ENCODE measurements around the gene NDUFA11.
A peak's percentile ranks its signal among the peaks of the same experiment; 100 is the strongest.

The NDUFA11 gene

DNA sequence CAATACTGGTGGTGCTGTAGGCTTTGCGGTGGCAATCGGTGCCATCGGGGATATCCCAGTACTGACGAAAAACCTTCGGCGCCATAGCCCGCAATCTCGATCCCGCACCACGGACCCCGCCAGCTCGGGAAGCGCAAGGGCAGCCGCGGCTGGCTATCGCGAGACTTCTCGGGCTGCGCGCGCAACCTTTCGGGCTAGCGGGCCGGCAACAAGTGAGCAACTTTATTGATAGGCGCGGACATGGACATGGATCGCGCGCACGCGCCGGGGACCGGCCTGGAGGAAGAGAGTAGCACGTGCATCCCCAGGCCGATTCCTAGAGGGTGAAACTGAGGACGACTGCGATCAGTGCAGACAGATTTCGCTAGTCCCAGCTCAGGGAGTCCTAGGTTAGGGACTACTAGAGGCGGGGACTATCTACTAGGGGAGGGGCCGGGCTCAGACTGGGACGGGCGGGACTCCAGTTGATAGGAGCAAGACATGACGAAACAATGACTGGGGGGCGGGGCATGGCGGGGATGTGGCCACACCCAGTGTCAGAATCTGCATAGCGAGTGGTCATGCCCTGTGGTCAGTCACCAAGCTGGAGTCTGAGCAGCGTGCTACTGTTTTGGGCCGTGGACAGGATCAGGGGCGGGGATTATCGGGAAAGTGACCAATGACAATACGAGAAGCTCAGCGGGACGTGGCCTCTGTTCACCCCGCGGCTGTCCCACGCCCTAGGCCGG is at the start of gene NDUFA11:
NDUFA11 (minus strand) TSS at position 167 of the 728 bp plus-strand sequence; CDS start at position 85, 82 bp downstream.
- DNase-seq = peak; percentile 95

DNA sequence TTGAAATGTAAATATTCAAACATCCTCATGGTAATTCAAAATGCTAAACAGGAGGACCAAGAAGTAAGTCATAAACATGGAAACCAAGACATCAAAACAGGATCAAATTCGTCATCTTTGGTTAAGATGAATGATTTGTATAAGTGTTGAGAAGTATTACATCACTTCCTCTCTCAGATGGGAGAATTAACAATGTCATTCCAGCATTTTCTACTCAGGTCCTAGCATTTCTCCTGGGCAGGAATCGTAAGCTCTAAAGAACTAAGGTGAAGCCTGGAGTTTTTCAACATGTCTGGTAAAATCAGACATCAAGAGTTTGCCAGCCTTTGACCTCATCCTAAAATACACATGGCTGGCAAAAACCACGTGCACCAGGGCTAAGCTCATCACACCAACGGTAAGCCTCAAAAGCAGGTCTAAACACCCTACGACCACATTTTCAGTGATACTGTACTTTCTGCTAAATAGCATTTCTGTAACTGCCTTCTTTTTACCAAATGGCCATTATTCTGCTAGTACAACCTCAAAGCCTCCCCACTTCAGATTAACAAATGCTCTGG is 49.5 kb upstream of the NDUFA11 start:
- DNase-seq = no peak

DNA sequence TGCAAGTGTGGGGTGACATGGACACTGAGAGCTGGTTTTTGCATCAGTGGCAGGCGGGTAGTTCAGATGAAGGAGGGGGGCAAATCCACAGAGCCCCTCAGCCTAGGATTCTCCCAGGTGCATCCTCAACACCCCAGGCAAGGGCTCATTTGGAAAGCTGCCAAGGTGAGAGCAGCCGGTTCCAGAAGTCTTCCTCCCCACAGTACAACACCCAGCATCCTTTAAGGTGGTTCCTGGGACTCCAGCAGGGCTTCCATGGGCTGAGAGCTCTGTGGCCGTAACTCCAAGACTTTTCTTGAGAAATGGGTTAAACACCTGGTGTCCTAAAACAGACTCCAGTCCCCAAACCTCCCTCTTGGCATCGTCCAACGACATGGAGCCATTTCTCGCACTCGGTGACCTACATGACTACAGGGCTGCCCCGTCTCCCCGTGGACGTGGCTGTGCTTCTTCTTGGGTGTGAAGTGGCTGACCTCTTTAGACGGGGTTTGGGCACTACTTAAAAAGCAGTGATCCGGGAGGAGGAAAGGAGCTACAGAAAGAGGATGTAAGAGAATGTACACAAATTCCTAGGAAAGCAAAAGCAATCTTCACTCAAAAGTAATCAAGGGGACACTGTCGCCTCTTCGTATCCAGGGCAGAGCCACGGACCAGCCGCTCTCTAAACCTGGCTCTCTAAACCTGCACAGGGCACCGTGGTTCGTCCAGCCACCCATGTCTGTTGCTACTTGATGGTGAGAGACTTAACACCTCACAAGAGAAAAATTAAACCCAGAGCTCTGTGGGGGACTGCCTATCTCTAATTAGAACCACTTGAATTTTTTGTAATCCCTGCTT is 48.8 kb upstream of the NDUFA11 start:
- DNase-seq = no peak

DNA sequence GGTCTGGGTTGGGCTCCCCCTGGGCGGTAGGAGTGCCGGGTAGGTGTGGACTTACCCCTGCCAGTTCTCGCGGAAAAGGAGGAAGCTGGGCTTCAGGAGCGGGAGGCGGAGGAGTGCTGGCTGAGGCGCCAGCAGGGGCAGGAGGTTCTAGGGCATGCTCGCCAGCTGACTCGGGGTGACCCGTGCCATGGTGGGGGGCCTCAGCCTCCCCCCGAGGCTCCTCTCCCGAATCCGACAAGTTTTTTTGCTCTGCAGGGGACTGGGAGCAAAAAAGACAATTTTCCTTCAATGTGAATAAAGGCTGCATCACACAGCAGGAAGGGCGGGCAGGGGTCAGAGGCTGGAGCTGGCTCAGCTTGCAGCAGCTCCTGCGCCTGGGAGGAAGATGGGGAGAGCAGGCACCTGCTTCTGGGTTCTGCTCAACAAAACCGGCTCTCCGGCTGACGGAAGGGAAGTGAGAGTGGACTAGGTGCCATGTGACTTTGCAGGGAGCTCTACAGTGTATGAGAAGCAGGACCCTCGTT is 47.8 kb upstream of the NDUFA11 start:
- DNase-seq = no peak

DNA sequence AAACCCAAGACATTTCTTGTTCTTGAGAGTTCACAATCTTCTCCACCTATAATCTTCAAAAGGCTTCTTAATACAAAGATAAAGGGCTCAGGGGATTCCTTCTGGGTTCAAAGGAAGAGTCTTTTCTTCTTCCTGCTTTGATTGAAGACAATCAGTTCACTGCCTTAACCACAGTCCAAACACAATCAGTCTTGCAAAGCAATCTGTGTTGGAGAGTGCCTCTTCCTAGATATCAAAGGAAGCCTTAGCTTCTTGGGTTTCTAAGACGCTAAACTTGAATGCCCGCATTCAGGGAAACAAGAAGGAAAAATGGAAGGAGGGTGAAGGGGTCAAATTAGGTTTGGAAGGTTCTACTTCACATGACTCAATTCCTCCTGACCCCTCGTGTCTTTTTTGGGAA is 47.2 kb upstream of the NDUFA11 start:
- no peak for DNase-seq

DNA sequence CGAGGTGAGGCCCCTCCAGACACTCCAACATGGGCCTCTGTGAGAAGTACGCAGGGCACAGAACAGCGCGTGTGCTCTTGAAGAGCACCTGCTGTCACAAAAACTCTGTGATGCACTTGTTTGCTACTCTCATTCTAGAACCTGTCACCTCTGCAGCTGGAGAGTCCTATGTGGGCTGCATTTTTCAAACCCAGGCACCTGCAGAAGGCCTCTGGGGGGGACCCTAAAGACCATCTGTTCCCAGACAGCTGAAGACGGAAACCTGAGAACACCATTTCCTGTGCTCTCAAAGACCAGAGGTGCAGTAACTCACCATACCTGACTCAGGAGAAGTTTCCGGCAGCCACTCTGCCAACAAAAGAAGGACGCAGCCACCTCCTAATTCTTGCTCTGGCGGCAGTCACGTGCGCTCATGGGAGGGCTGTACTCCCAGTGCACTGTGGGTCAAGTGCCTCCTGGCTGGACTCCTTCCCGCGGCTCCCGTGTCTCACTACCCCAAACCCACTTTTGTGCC is 46.3 kb upstream of the NDUFA11 start:
- peak; percentile 41 for DNase-seq

DNA sequence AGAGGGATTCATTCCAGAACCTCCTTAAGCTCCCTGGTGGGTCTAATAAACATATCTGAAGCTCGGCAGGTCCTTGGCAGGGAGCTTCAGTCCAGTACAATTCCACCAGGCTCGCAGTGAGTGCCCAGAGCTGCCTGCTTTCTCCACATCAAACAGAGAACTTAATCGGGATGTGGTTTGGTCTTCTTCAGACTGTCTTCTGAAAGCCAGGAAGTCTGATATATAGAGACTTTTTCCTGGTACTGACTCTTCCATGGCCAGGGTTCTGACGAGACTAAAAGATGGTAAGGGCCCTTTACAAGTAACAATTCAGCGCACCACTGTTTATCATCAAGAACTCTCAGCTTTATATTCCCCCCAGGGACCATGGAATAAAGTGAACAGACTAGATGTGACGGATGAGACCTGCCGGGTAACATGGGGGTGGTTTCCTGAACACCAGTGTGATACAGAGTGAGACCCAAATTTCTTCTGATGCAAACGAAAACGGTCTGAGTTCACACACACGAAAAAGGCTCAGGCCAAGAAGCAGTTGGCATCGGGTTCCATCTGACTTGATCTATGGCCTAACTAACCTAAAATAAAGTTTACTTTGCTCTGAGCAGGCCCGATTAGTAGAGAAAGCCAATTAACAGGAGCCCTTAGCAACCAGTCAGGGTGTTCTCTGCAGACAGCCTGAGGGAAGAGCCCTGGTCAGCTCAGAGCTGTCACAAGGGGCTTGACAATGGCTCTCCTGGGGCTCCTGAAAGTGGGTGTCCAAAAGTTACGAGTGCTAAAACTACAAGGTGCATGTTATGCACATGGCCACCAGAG is 45.4 kb upstream of the NDUFA11 start:
- no peak for DNase-seq

DNA sequence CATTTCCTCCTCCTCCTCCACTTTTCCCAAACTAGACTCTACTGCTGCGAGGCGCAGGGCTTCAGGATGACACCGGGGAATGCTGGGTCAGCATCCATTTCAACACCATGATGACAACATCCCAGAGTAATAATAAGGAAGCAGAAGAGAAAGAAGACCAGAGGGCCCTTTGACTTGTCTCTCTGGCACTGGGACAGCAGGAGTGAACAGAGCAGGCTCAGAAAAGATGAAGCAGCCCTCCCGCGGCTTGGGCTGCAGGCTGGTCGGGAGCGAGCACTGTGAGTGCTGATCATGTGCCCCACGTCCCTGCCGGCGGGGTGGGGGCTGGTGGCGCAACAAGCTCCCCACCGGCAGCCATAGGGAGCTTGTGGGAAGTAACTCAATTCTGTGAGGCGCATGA is 43.8 kb upstream of the NDUFA11 start:
- DNase-seq = no peak

DNA sequence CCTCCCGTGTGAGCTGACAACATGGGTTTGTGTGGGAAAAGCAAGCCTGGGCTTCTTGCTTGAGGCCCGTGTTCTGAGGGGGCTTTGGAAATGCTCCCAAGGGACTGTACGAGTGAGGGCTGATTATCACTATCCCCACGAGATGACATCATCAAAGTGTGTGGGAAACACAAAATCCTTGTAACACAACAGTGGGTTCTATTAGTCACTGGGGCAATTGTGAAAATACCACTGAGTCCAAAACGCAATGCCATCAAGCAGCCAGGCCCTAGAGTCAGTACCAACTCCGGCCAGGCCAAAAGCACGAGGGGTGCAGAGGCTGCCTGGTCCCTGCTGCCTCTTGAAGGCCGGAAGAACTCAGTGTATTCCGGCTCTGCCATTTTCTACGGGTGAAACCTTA is 40.0 kb upstream of the NDUFA11 start:
- DNase-seq = no peak

DNA sequence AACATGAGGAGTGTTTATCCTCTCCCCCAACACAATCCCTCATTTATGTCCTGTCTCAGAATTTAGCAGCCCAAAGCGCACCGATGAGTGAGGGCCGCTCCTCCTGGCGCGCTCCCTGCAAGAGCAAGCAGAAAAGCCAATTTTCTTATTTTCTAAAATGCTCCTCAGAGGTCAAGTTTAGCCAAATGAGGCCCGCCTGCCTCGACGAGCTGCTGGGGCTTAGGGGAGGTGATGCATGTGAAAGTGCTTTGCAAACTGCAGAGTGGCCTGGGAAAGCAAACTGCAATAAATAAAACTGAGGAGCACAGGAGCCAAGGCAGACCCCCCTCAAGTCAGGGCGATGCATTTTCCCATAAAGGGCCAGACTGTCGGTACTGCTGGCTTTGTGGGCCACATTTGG is 39.5 kb upstream of the NDUFA11 start:
- no peak for DNase-seq

DNA sequence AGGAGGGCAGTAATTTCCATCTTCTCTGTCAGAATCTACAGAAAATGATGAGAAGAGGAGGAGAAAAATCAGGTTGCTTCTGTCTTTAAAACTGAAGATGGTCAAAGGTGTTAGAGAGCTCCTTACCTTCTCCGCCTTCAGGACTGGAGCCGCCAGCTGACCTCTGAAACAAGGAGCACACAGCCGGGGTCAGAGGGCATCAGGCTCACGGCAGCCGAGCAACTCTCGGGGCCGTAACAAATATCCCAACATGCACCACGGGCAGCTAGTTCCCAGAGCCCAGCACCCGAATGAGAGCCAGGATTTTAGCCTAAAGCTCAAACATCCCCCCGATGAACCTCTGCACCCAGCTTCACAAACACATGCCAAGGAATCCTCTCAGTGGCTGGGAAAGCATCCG is 38.1 kb upstream of the NDUFA11 start:
- no peak for DNase-seq

DNA sequence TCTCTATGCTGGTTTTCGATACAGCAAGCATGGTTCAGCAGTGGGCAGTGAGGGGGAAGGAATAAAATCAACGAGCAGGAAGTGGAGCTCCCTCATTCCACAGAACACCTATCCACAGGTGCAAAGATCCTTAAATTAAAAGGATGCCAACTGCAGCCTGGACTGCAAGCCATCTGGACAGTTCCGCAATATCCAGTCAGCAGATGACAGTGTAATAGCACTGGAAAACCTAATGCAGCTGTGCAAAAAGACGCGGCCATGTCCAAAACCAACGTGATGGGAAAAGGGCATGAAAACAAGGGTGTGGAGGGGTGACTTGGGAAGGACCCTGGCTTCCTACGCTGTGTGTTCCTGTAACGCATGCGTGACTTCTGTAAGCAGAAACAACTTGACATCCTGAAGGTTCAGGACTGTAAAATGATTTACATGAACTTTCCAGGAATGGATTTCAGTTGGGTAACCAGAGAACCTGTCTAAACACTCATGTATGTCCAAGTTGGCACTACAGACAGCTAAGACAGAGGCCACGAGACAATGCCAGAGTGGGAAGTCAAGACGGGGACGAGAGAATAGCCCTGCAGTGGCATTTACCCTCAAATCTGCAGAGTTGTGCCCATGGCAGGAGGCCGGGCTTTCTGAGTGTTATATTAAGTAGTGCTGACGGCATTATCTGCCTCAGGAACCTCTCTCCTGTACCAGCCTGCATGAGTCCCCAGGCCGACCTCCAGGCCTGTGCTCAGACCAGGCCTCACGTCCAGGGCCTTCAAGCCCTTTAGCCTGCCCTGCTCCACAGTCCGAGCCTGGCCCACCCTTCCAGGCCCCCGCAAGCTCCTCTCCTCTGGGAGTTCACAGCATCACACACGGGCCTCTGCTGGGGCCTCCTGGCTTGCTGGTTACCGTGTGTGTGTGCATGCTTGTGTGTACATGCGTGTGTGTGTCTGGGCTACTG is 36.9 kb upstream of the NDUFA11 start:
- no peak for DNase-seq

DNA sequence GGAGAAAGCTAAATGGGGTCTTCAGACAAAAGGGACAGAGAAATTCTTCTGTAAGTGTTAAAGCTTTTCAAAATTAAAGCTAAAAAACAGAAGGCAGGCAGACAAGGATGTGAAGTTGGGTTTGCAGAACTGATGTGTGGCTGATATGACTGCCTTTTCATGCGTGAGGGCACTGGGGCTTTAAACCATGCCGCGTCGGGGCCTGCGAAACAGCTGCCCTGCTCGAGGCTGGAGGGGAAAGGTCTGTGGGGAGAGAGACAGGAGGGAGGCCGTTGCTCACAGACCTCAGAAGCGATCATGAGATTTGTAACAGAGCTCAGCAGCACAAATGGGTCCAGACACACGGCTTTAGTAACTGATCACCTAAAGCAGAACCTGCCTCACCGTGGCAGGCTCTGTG is 34.0 kb upstream of the NDUFA11 start:
- DNase-seq = no peak

DNA sequence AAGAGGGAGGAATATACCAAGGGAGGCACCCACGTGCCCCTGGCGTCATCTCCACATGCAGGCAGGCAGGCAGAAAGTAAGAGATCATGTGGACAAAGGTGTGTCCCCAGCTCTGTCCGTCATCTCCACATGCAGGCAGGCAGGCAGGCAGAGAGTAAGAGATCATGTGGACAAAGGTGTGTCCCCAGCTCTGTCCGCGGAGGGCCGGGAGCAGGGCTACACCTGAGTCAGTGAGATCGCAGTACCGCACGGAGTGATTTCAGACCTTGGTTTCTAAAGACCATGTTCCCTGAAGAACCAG is 32.7 kb upstream of the NDUFA11 start:
- no peak for DNase-seq

DNA sequence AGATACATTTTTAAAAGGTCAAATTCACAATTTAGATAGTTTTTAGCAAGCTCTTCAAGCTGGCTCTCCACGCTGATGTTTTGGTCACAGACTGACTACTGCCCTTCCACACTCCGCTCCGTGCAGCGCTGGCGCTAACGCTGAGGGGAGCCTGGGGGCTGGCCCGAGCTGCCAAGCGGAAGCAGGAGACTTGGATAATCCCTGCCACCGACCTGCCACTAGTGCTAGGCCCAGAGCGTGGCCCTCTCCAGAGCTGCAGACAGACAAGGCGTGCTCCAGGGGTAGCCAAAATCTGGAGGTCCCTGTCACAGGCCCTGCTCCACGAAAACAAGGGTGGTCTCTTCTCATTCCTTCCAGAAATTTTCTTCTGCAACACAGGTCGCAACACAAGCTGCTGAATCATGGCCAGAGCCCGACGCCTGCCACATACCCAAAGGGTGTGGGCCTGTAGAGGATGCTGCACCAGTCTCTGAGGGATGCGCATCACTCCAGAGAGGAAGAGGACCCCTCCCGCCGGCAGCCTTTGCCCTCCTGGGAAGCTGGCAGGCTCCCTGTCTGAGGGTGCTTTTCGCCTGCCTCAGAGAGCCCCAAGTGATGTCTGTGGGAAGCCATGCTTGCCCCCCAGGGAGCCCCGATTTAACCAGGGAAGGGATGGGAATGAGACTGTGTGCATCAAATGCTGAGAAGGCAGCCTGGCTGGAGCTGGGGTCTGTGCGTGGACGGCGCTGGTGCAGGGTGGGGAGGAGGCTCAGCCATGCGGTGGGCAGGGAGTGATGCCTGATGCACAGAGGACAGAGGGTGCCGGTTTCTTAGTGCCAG is 32.1 kb upstream of the NDUFA11 start:
- DNase-seq = no peak

DNA sequence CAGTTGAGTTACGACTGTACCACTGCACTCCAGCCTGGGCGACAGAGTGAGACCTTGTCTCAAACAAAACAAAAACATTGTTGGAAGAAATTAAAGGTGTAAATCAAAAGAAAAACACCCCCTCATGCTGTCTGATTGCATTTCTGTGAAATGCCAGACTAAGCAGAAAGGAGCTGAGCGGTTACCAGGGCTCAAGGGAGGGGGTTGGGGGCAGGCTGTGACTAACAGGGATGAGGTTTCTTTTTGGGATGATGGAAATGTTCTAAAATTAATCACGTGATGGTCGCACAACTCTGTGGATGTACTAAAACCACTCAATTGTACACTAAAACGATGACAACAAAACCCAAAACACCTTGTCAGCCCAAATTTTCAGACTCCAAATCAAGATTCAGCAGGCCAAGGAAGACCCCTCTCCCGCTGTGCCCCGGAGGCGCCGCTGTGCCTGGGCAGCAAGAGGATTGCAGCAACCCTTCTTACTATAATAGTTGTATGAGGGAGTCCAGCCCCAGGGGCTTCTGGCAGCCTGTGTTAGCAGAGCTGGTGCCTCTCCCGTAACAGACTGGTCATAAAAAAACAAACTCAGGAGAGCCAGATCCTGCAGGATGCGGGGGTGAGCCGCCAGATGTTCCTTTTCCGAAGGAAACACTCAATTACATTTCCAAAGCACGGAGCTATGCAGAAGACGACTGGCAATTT is 31.3 kb upstream of the NDUFA11 start:
- no peak for DNase-seq

DNA sequence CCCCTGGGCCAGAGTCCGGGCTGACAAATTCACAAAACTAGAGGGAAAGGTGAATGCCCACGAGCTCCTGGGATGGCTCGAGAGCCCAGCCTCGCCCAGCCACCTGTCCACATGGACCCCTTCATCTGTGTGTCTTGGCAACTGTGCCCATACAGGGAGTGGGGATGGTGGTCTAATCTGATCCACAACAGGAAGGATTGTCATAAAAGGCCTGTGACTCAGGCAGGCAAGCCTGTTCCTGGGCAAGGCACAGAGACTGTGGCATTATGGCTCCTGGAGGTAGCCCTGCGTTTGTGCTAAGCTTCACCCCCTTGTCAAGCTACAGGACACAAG is 30.4 kb upstream of the NDUFA11 start:
- no peak for DNase-seq

DNA sequence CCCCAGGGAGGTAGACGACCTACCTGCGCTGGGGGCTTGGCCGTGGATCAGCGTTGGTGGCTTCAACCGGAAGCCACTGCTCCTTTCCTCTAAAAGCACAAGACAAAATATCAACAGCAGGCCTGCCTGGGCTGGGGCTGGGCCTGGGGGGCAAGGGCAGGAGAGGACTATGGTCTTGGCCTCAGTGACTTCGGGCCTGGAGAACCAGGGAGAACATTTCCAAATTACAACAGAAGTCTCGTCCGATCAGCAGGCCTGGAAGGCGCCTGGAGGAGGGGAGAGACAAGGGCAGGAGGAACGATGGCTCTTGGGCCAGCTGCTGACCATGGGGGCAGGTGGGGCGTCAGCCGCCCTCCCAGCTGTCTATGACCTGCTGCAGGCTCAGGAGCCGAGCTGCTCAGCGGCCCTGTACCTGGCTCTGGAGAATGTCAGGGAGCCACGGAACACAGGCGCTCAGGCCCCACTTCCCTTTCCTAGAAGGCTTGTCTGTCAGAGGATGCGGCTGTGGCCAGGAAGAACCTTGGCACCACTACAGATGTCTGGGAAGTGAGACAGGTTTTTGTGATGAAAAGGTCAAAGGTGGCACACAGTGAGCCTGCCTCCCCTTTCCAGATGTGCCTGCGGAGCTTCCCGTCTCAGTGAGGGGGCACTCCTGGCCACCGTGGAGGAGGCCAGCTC is 29.9 kb upstream of the NDUFA11 start:
- DNase-seq = no peak

DNA sequence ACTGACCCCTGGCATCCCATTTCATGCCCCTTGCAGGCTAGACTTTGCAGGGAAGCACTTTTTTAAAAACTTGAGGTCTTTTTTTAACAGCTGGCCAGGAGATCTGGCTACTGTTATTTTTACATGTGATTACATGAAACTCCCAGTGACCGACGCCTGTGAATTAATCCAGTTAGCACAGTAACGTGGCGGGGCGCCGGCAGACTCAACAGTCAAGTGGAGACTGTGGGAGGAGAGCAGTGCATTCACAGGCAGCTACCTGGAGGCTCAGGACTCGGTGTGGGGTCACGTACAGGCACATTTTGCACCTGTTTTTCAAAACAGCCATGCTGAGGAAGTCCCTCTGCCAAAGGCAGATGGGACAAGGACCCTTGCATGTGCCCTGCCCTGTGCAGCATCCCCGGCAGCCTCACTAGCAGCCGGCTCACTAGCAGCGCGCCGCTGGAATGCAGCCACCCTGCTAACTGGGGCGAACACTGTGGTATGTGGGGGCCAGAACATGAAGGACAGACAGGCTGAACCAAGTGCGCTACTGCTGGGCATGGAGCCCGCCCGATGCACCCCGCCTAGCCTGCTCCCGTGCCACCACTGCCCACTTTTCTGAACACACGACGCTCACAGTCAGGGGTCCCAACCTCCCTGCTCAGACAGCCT is 29.1 kb upstream of the NDUFA11 start:
- DNase-seq = no peak
